Mesenchymal stem cell (in vitro differentiated cells and primary cell): ENCODE data around the gene OPCML.

Source experiments
- DNase-seq: peaks from one replicate; pipeline ENCODE4 v3.0.0-alpha.2; 2013
- H2AFZ ChIP-seq: one replicate; pipeline ENCODE4 v1.6.1; 2013; ENCODE audit warnings: low read depth, mild to moderate bottlenecking, control low read depth, inconsistent platforms, low read length, moderate library complexity
- H2AK5ac ChIP-seq: 2 replicates; pipeline ENCODE4 v1.6.1; 2013; ENCODE audit warnings: low read length, moderate library complexity, mild to moderate bottlenecking, inconsistent platforms; ENCODE audit not compliant: severe bottlenecking
- H2BK120ac ChIP-seq: one replicate; pipeline ENCODE4 v1.6.1; 2013; ENCODE audit warnings: low read depth, mild to moderate bottlenecking, inconsistent platforms, low read length, moderate library complexity
- H2BK12ac ChIP-seq, 2 experiments: one replicate each; pipeline ENCODE4 v1.6.1; 2013; ENCODE audit warnings: inconsistent platforms in 2 of 2, low read length in 2 of 2, mild to moderate bottlenecking in 2 of 2, moderate library complexity in 2 of 2, control low read depth in 1 of 2
- H2BK15ac ChIP-seq: one replicate; pipeline ENCODE4 v1.6.1; 2013; ENCODE audit warnings: mild to moderate bottlenecking, low read depth, inconsistent platforms; ENCODE audit not compliant: poor library complexity, severe bottlenecking
- H2BK5ac ChIP-seq: 2 replicates; pipeline ENCODE4 v1.6.1; 2013; ENCODE audit warnings: low read depth, mild to moderate bottlenecking, low read length, control low read depth, inconsistent platforms; ENCODE audit not compliant: poor library complexity, severe bottlenecking
- H3K14ac ChIP-seq, 2 experiments: one replicate each; pipeline ENCODE4 v1.6.1; 2013; ENCODE audit warnings: inconsistent platforms in 2 of 2, low read length in 2 of 2, control low read depth in 1 of 2, mild to moderate bottlenecking in 1 of 2, moderate library complexity in 1 of 2
- H3K18ac ChIP-seq, 2 experiments: one replicate each; pipeline ENCODE4 v1.6.1; 2013; ENCODE audit warnings: inconsistent platforms in 2 of 2, low read length in 2 of 2, control low read depth in 1 of 2, low read depth in 1 of 2, mild to moderate bottlenecking in 1 of 2
- H3K23ac ChIP-seq, 2 experiments: one replicate each; pipeline ENCODE4 v1.6.1; 2013; ENCODE audit warnings: inconsistent platforms in 2 of 2, low read length in 2 of 2, mild to moderate bottlenecking in 2 of 2, moderate library complexity in 2 of 2, control low read depth in 1 of 2
- H3K27ac ChIP-seq: 2 replicates; pipeline ENCODE4 v1.5.1; 2013; ENCODE audit warnings: mild to moderate bottlenecking, moderate library complexity, low read length, control low read depth, inconsistent platforms; ENCODE audit not compliant: poor library complexity, severe bottlenecking
- H3K27me3 ChIP-seq, 2 experiments: 2 replicates each; pipeline versions ENCODE4 v1.6.1 to v1.7.0; 2013; ENCODE audit warnings: low read length in 2 of 2, mild to moderate bottlenecking in 2 of 2, moderate library complexity in 2 of 2, control low read depth in 1 of 2, inconsistent platforms in 1 of 2; ENCODE audit not compliant: control insufficient read depth in 1 of 2, insufficient read depth in 1 of 2
- H3K36me3 ChIP-seq, 2 experiments: 2 replicates each; pipeline versions ENCODE4 v1.6.1 to v1.7.0; 2013; ENCODE audit warnings: low read length in 2 of 2, control low read depth in 1 of 2, inconsistent platforms in 1 of 2, low read depth in 1 of 2, mild to moderate bottlenecking in 1 of 2; ENCODE audit not compliant: insufficient read depth in 2 of 2, control insufficient read depth in 1 of 2
- H3K4ac ChIP-seq, 2 experiments: one replicate each; pipeline ENCODE4 v1.6.1; 2013; ENCODE audit warnings: inconsistent platforms in 2 of 2, low read length in 2 of 2, mild to moderate bottlenecking in 2 of 2, moderate library complexity in 2 of 2, control low read depth in 1 of 2, low read depth in 1 of 2
- H3K4me1 ChIP-seq: 2 replicates; pipeline ENCODE4 v1.6.1; 2013; ENCODE audit warnings: low read depth, low read length, control low read depth; ENCODE audit not compliant: control insufficient read depth, insufficient read depth
- H3K4me2 ChIP-seq: 2 replicates; pipeline ENCODE4 v1.6.1; 2013; ENCODE audit warnings: low read length, mild to moderate bottlenecking, inconsistent platforms; ENCODE audit not compliant: poor library complexity, severe bottlenecking
- H3K4me3 ChIP-seq, 2 experiments: 2 replicates each; pipeline versions ENCODE4 v1.5.1 to v1.7.0; 2013; ENCODE audit warnings: low read length in 2 of 2, mild to moderate bottlenecking in 2 of 2, control low read depth in 1 of 2, low read depth in 1 of 2; ENCODE audit not compliant: insufficient read depth in 1 of 2
- H3K79me1 ChIP-seq: replicated peaks from 2 replicates; pipeline ENCODE4 v1.6.1; 2013; ENCODE audit warnings: mild to moderate bottlenecking, control low read depth, low read length, inconsistent platforms; ENCODE audit not compliant: poor library complexity, severe bottlenecking
- H3K9ac ChIP-seq: 2 replicates; pipeline ENCODE4 v1.7.0; 2013; ENCODE audit warnings: mild to moderate bottlenecking, low read length, moderate library complexity
- H3K9me3 ChIP-seq: 2 replicates; pipeline ENCODE4 v1.7.0; 2013; ENCODE audit warnings: mild to moderate bottlenecking, low read length; ENCODE audit not compliant: control insufficient read depth
- H4K8ac ChIP-seq: one replicate; pipeline ENCODE4 v1.6.1; 2013; ENCODE audit warnings: inconsistent platforms, mild to moderate bottlenecking, low read length, moderate library complexity
- H4K91ac ChIP-seq: one replicate; pipeline ENCODE4 v1.6.1; 2013; ENCODE audit warnings: mild to moderate bottlenecking, low read length, inconsistent platforms
- WGBS: methylation state at CpG from one replicate; pipeline ENCODE4 v1.1.7; 2013; ENCODE audit warnings: mixed read lengths; 5-methylcytosine and 5-hydroxymethylcytosine counted together

OPCML gene

DNA sequence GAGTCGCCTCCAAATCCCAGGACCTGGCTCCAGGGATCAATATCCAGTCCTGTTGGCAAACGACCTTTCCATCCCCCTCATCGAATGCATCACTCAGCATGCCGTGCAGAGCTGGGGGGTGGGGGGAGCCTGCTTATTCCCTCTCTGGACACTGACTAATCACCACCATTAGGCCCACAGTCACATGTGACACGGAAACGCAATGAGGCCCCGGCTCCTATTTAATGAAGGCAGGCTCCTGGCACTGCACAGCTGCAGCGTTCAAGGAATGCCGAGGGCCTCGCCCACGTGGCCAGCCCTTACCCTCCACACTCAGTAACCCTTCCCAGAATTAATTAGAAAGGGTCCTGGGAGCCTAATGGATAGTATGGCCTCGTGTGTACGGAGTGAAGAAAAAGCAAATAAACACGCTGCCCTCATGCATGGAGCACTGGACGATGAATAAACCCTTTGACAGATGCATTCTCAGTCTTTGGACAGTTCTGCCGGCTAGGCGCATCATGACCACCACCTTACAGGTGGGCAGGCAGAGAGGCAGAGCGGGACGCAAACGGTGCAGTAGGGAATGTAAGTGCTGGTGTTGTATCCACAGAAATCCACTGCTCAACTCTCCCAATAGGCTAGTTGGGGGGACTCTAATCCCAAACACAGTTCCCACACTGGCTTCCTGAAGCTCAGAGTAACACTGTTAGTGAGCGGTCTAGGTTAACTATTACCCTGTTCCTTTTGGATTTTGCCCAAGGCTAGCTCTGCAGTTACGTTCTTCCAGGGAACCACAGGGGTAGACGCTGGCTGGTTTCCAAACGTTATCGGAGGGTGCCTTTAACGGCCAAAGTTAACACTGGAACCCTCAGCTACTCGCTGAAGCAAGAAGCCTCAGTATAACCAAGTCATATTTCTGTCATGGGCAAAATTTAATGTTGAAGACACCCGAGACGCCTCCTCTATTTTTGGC lies 490.1 kb downstream of the OPCML start:
- 85% methylated on average over 21 of the region's 29 CpGs for WGBS
- H4K91ac ChIP-seq, result no peak overlapping the region
- no peak overlapping the region for H3K4me2 ChIP-seq

GRCh38 chr11:133041181-133041580 lies 491.1 kb downstream of the OPCML start:
- Histone ChIP-seq H3K4me1 (peaks cover 2% of the 10 kb centered on the region), H4K91ac (no peak overlapping the region), H3K18ac (no peak overlapping the region), H2BK12ac (no peak overlapping the region), H2BK5ac (no peak overlapping the region), H3K9me3 (no peaks in the 10 kb centered on the region), H3K9ac (no peak overlapping the region), H2AFZ (no peak overlapping the region), H3K14ac (no peak overlapping the region), H3K4me2 (no peak overlapping the region), H3K36me3 (no peaks in the 10 kb centered on the region), H3K4me3 (no peak overlapping the region), H3K79me1 (no peaks in the 10 kb centered on the region), H4K8ac (no peak overlapping the region), H2BK15ac (no peak overlapping the region), H3K27ac (no peak overlapping the region), H2AK5ac (no peak overlapping the region), H2BK120ac (no peak overlapping the region), H3K23ac (no peak overlapping the region), H3K4ac (no peak overlapping the region), H3K27me3 (peaks cover 0 to 24% of the 10 kb centered on the region in 2 experiments)
- whole genome bisulfite sequencing, result 85% methylated on average over 3 of the region's 4 CpGs
- no peak for DNase-seq

More for the DNA sequence above, 490.1 kb downstream of the OPCML start:
- H2BK15ac ChIP-seq, result no peak overlapping the region
- H2AK5ac ChIP-seq, result no peak overlapping the region
- no peak overlapping the region for H3K9ac ChIP-seq
- no peak overlapping the region for H2AFZ ChIP-seq
- no peak overlapping the region for H2BK5ac ChIP-seq
- no peak overlapping the region for H2BK12ac ChIP-seq
- no peak overlapping the region for H2BK120ac ChIP-seq
- H3K4me1 ChIP-seq, result peaks cover 2% of the 10 kb centered on the region
- no peak overlapping the region for H4K8ac ChIP-seq
- DNase-seq, result no peak
- H3K18ac ChIP-seq, result no peak overlapping the region
- no peak overlapping the region for H3K23ac ChIP-seq
- H3K79me1 ChIP-seq, result no peaks in the 10 kb centered on the region
- peaks cover 0 to 31% of the 10 kb centered on the region in 2 experiments for H3K27me3 ChIP-seq
- H3K4ac ChIP-seq, result no peak overlapping the region
- H3K36me3 ChIP-seq, result no peaks in the 10 kb centered on the region
- H3K4me3 ChIP-seq, result no peak overlapping the region
- H3K14ac ChIP-seq, result no peak overlapping the region
- H3K9me3 ChIP-seq, result no peaks in the 10 kb centered on the region
- H3K27ac ChIP-seq, result no peak overlapping the region

- H3K4ac ChIP-seq, result no peak overlapping the region
- H3K4me3 ChIP-seq, result no peak overlapping the region
- H4K8ac ChIP-seq, result no peak overlapping the region
- H3K9me3 ChIP-seq, result no peaks in the 10 kb centered on the region
- no peak overlapping the region for H2BK12ac ChIP-seq
- H2BK15ac ChIP-seq, result no peak overlapping the region
- H3K14ac ChIP-seq, result no peak overlapping the region
- WGBS, result 26% methylated on average over 8 of the region's 8 CpGs
- no peak overlapping the region for H3K23ac ChIP-seq
- peaks cover 2% of the 10 kb centered on the region for H3K4me1 ChIP-seq
- no peak overlapping the region for H3K4me2 ChIP-seq
- no peaks in the 10 kb centered on the region for H3K36me3 ChIP-seq
- H2AFZ ChIP-seq, result no peak overlapping the region
- no peak overlapping the region for H2BK5ac ChIP-seq
- H3K27me3 ChIP-seq, result peaks cover 0 to 17% of the 10 kb centered on the region in 2 experiments
- no peak overlapping the region for H3K18ac ChIP-seq
- no peak overlapping the region for H2BK120ac ChIP-seq
- no peak overlapping the region for H4K91ac ChIP-seq
- H2AK5ac ChIP-seq, result no peak overlapping the region
- H3K9ac ChIP-seq, result no peak overlapping the region
- DNase-seq, result no peak
- no peak overlapping the region for H3K27ac ChIP-seq
- no peaks in the 10 kb centered on the region for H3K79me1 ChIP-seq
Observed at GRCh38 chr11:133040289-133040900, 491.9 kb downstream of the OPCML start.

- Histone ChIP-seq H3K27me3 (peaks cover 0 to 6% of the 10 kb centered on the region in 2 experiments), H3K79me1 (no peaks in the 10 kb centered on the region), H3K36me3 (no peaks in the 10 kb centered on the region), H3K4ac (no peak overlapping the region), H3K27ac (no peak overlapping the region), H2BK5ac (no peak overlapping the region), H3K14ac (no peak overlapping the region), H2AFZ (no peak overlapping the region), H3K4me2 (no peak overlapping the region), H2AK5ac (no peak overlapping the region), H3K9me3 (no peaks in the 10 kb centered on the region), H4K91ac (no peak overlapping the region), H3K18ac (no peak overlapping the region), H3K4me1 (peaks cover 2% of the 10 kb centered on the region), H2BK120ac (no peak overlapping the region), H2BK12ac (no peak overlapping the region), H2BK15ac (no peak overlapping the region), H3K4me3 (no peak overlapping the region), H3K23ac (no peak overlapping the region), H3K9ac (no peak overlapping the region), H4K8ac (no peak overlapping the region)
- DNase-seq, result no peak
- WGBS, result 26% methylated on average over 3 of the region's 4 CpGs
Observed at GRCh38 chr11:133038850-133039249, 493.5 kb downstream of the OPCML start.
